Fibroblast of mammary gland (primary cell): Measurements from ENCODE around the gene WDR26.

Experiments
- DNase-seq: peaks from one replicate; pipeline ENCODE4 v3.0.0-alpha.2; 2010; ENCODE audit warnings: low read depth
- H3K4me3 ChIP-seq: 2 replicates; pipeline ENCODE4 v1.5.1; 2011; ENCODE audit warnings: low read depth, mild to moderate bottlenecking, low read length, moderate library complexity; ENCODE audit not compliant: control insufficient read depth
- TF ChIP-seq, protein P1 (sequence below): conservative IDR thresholded peaks from 2 replicates; pipeline ENCODE4 v1.5.1; 2011; ENCODE audit warnings: low read depth, low read length, inconsistent platforms; ENCODE audit not compliant: control insufficient read depth, insufficient read depth

Gene WDR26

GRCh38 chr1:224435999-224436398 lies 1.4 kb upstream of the WDR26 start:
- TF ChIP-seq, protein P1, sequence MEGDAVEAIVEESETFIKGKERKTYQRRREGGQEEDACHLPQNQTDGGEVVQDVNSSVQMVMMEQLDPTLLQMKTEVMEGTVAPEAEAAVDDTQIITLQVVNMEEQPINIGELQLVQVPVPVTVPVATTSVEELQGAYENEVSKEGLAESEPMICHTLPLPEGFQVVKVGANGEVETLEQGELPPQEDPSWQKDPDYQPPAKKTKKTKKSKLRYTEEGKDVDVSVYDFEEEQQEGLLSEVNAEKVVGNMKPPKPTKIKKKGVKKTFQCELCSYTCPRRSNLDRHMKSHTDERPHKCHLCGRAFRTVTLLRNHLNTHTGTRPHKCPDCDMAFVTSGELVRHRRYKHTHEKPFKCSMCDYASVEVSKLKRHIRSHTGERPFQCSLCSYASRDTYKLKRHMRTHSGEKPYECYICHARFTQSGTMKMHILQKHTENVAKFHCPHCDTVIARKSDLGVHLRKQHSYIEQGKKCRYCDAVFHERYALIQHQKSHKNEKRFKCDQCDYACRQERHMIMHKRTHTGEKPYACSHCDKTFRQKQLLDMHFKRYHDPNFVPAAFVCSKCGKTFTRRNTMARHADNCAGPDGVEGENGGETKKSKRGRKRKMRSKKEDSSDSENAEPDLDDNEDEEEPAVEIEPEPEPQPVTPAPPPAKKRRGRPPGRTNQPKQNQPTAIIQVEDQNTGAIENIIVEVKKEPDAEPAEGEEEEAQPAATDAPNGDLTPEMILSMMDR, result no peak
- H3K4me3 ChIP-seq, result no peak overlapping the region
- no peak for DNase-seq

DNA sequence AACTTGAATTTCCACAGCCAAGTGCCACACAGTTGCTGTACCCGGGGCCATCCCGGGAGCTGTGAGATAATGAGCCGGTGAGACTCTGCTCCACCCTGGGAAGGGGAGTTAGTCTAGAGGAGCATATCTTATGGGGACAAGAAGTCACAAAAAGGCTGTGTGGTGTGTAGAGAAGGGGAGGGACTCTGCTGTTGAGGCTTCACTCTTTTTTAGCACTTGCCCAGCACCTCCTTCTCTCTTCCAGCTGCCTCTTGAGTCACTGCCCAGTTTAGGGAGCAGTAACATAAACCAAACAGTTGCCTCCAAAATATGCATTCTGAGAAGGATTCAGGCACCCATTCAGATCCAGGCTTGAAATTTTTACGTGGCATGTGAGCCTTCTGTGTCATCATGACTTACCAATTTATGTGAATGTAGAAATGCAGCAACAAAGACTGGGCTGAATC lies 744 bp upstream of the WDR26 start:
- H3K4me3 ChIP-seq, result peak overlapping the region; percentile 70
- TF ChIP-seq, protein P1, result no peak
- DNase-seq, result peak; percentile 89

DNA sequence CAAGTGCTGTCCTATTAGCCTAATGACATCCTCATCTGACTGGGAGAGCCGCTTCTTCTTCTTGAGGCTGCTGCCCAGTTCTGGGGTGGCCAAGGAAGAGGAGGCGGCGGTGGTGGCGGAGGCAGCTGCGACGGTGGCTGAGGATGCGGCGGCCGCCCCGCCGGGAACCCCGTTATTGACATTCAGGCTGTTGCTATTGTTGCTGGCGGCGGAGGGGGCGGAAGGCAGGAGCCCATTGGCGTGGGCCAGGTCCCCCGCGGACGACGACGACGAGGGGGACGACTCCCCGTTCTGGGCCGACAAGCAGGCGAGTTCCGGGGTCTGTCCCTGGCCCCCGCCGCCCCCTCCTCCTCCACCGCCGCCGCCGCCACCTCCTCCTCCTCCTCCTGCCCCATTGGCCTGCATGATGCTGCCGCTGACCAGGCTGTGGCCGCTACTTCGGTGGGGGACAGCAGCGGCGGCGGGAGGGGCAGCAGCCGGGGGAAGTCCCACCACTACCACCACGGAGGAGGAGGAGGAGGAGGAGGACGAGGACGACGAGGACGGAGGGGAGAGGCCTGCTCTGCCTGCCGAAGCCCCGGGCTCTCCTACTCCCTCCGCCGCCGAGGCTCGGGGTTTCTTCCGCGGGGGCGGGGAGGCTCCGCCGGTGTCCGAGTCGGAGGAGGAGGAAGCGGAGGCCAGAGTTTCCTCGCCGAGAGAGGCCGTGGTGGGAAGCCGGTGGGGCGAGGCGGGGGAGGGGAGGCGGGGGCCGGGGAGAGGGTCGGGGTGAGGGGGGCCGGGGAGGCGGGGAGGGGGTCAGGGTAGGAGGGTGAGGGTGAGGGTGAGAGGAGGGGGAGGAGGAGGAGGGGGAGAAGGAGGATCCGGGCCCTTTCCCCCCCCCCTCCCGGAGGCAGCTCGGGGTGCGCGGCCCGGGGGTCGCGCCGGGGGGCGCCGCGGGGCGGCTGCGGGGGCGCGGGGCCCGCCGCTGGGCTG lies 610 bp downstream of the WDR26 start:
- TF ChIP-seq, protein P1, result no peak
- peak overlapping the region; percentile 70 for H3K4me3 ChIP-seq
- no peak for DNase-seq

DNA sequence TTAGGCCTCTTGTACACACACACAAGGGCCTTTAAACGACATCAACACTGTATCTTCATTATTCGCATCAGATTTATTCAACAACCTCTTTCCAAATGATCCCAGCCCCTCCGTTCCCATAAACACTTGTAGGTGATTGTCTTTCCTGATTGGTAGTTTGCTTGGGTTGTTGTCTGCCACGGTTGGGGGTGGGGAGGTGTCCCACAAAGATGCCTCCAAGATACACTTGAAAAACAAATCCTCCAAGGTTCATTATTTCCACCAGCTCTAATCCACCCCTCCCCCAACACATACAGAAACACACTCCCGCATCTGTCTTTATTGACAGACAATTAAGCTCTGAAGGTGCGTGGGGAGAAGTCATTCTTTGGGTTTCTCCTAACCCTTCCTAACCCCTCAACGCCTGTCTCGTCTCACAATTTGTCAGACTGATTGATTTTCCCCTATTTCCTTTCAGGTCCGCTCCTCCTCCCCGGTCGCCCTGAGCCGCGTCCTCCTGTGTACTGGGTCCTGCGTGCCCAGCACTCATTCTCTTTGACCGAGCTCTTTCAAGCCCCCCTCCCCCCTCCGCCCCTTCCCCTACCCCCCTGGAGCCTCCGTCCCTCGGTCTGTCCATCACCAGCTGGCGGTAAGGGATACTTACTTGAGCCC lies 1.4 kb downstream of the WDR26 start:
- peak; percentile 26 for DNase-seq
- TF ChIP-seq, protein P1, result no peak
- H3K4me3 ChIP-seq, result peak overlapping the region; percentile 70

- peak; percentile 35 for DNase-seq
- peak overlapping the region; percentile 70 for H3K4me3 ChIP-seq
- TF ChIP-seq, protein P1, result no peak
Observed at GRCh38 chr1:224432672-224433040, 1.9 kb downstream of the WDR26 start.

GRCh38 chr1:224432146-224432545 lies 2.5 kb downstream of the WDR26 start:
- DNase-seq, result peak; percentile 64
- H3K4me3 ChIP-seq, result peak overlapping the region; percentile 70
- TF ChIP-seq, protein P1, result no peak
